Vagina (tissue), 2 donors: ENCODE results near the gene CAMK2B. TPM values are rescaled to one million over a fixed set of nuclear protein-coding genes. Genes with fewer than 3 reads are reported as not detected.

Experiments used
- DNase-seq, 2 donors: peaks; one replicate each; pipeline ENCODE4 v3.0.0-alpha.2; 2017; ENCODE audit errors: extremely low spot score in 2 of 2
- H3K27ac ChIP-seq: fragments of 200-600 bp; sonication (generic); one replicate; pipeline ENCODE4 v1.5.1; 2019
- H3K27me3 ChIP-seq: fragments of 200-600 bp; sonication (generic); one replicate; pipeline ENCODE4 v1.5.1; 2019
- H3K36me3 ChIP-seq, 2 donors: fragments of 200-600 bp; sonication (generic); one replicate each; pipeline ENCODE4 v1.5.1; 2017 to 2019
- H3K4me1 ChIP-seq: fragments of 200-600 bp; sonication (generic); one replicate; pipeline ENCODE4 v1.5.1; 2019
- H3K4me3 ChIP-seq, 2 donors: fragments of 200-600 bp; sonication (generic); 1 replicate in 1 of 2; 2 replicates in 1 of 2; pipeline ENCODE4 v1.5.1; 2016 to 2019
- H3K9me3 ChIP-seq: fragments of 200-600 bp; sonication (generic); one replicate; pipeline ENCODE4 v1.5.1; 2019
- CTCF ChIP-seq, 3 experiments: fragments of 450-650 bp in 2 of 3; fragments of 200-600 bp in 1 of 3; sonication (generic) in 1 of 3; IDR thresholded peaks; one replicate each; pipeline ENCODE4 v1.5.1; 2017 to 2019; ENCODE audit warnings: antibody characterized with exemption in 3 of 3, mild to moderate bottlenecking in 2 of 3, moderate library complexity in 2 of 3
- POLR2A ChIP-seq, 2 donors: fragments of 450-650 bp; IDR thresholded peaks; one replicate each; pipeline ENCODE4 v1.6.1; 2017; ENCODE audit warnings: antibody characterized with exemption in 2 of 2, mild to moderate bottlenecking in 2 of 2, moderate library complexity in 2 of 2
- POLR2AphosphoS5 ChIP-seq, 2 donors: sonication (generic); formaldehyde crosslinking; IDR thresholded peaks; one replicate each; pipeline ENCODE4 v1.9.0; 2017; ENCODE audit warnings: antibody characterized with exemption in 2 of 2, mild to moderate bottlenecking in 2 of 2, low read depth in 1 of 2; ENCODE audit not compliant: insufficient read depth in 1 of 2
- intact Hi-C: fragments of 100-400 bp; cut with DNase I; formaldehyde crosslinking; loops from one replicate; pipeline ENCODE4 v1.15.1; 2023
- total RNA-seq: library from RNA; depleted of rRNA; stranded (reverse); fragments of >200 nt; gene quantifications from one replicate; pipeline ENCODE4 v1.2.3, GENCODE V29; 2016

CAMK2B gene
- total RNA-seq, 1 donor from 2014 or later, result 3.2 TPM

GRCh38 chr7:44322631-44323363 is 2.6 kb downstream of the CAMK2B start:
- TF ChIP-seq CTCF (IDR thresholded peaks at IDR 0.05) (no peak), POLR2A (IDR thresholded peaks at IDR 0.05) (no peak), POLR2AphosphoS5 (IDR thresholded peaks at IDR 0.05; ENCODE audit: insufficient read depth in 1 of 2, low read depth in 1 of 2) (no peak)
- Histone ChIP-seq H3K27ac (no peak overlapping the region), H3K27me3 (no peaks in the 10 kb centered on the region), H3K4me1 (peaks cover 5% of the 10 kb centered on the region), H3K36me3 (no peaks in the 10 kb centered on the region), H3K4me3 (no peak overlapping the region), H3K9me3 (no peaks in the 10 kb centered on the region)
- intact Hi-C loops, result no loop called here
- DNase-seq, result no peak

GRCh38 chr7:44321796-44322195 is 3.6 kb downstream of the CAMK2B start:
- no peak for TF ChIP-seq POLR2AphosphoS5 (IDR thresholded peaks at IDR 0.05; ENCODE audit: insufficient read depth in 1 of 2, low read depth in 1 of 2)
- TF ChIP-seq POLR2A (IDR thresholded peaks at IDR 0.05), result no peak
- no peak for TF ChIP-seq CTCF (IDR thresholded peaks at IDR 0.05)
- no peak overlapping the region for H3K4me3 ChIP-seq
- H3K27ac ChIP-seq, result no peak overlapping the region
- peaks cover 5% of the 10 kb centered on the region for H3K4me1 ChIP-seq
- H3K9me3 ChIP-seq, result no peaks in the 10 kb centered on the region
- no peak for DNase-seq
- no peaks in the 10 kb centered on the region for H3K27me3 ChIP-seq
- intact Hi-C loops, result no loop called here
- H3K36me3 ChIP-seq, result no peaks in the 10 kb centered on the region

GRCh38 chr7:44320794-44321371 is 4.5 kb downstream of the CAMK2B start:
- Histone ChIP-seq H3K27ac (no peak overlapping the region), H3K36me3 (no peaks in the 10 kb centered on the region), H3K9me3 (no peaks in the 10 kb centered on the region), H3K4me3 (no peak overlapping the region), H3K27me3 (no peaks in the 10 kb centered on the region), H3K4me1 (peaks cover 3% of the 10 kb centered on the region)
- DNase-seq, result no peak
- TF ChIP-seq CTCF (IDR thresholded peaks at IDR 0.05) (no peak), POLR2AphosphoS5 (IDR thresholded peaks at IDR 0.05; ENCODE audit: insufficient read depth in 1 of 2, low read depth in 1 of 2) (no peak), POLR2A (IDR thresholded peaks at IDR 0.05) (no peak)
- intact Hi-C loops, result no loop called here

- Histone ChIP-seq H3K27me3 (no peaks in the 10 kb centered on the region), H3K36me3 (no peaks in the 10 kb centered on the region), H3K27ac (no peak overlapping the region), H3K9me3 (no peaks in the 10 kb centered on the region), H3K4me3 (no peak overlapping the region), H3K4me1 (no peaks in the 10 kb centered on the region)
- TF ChIP-seq POLR2A (IDR thresholded peaks at IDR 0.05) (no peak), POLR2AphosphoS5 (IDR thresholded peaks at IDR 0.05; ENCODE audit: insufficient read depth in 1 of 2, low read depth in 1 of 2) (no peak), CTCF (IDR thresholded peaks at IDR 0.05) (no peak)
- intact Hi-C loops, result no loop called here
- DNase-seq, result no peak
Observed at GRCh38 chr7:44320141-44320540, 5.3 kb downstream of the CAMK2B start.

- Histone ChIP-seq H3K36me3 (no peaks in the 10 kb centered on the region), H3K4me1 (no peaks in the 10 kb centered on the region), H3K27me3 (no peaks in the 10 kb centered on the region), H3K27ac (no peak overlapping the region), H3K4me3 (no peak overlapping the region), H3K9me3 (no peaks in the 10 kb centered on the region)
- no peak for DNase-seq
- TF ChIP-seq POLR2AphosphoS5 (IDR thresholded peaks at IDR 0.05; ENCODE audit: insufficient read depth in 1 of 2, low read depth in 1 of 2), result no peak
- no peak for TF ChIP-seq CTCF (IDR thresholded peaks at IDR 0.05)
- no peak for TF ChIP-seq POLR2A (IDR thresholded peaks at IDR 0.05)
- intact Hi-C loops, result no loop called here
Observed at GRCh38 chr7:44318332-44318731, 7.1 kb downstream of the CAMK2B start.
